Tibial artery (tissue), 4 donors: ENCODE data around the gene MED9.
"Not testable (repeated sequence)": the region's sequence is repeated elsewhere in the genome, so short reads cannot be mapped to it uniquely, and the experiment has no call there.

Experiments
- DNase-seq, 2 donors: peaks; one replicate each; pipeline ENCODE4 v3.0.0-alpha.2; 2019
- H3K27ac ChIP-seq, 2 donors: fragments of 200-600 bp; sonication (generic) in 1 of 2; 1 replicate in 1 of 2; 2 replicates in 1 of 2; pipeline ENCODE4 v1.5.1; 2018 to 2019; ENCODE audit warnings: mild to moderate bottlenecking in 1 of 2
- H3K27me3 ChIP-seq, 2 donors: fragments of 200-600 bp; sonication (generic) in 1 of 2; one replicate each; pipeline versions ENCODE4 v1.5.1 to v1.6.0; 2016 to 2019
- H3K36me3 ChIP-seq, 3 donors: fragments of 200-600 bp; sonication (generic) in 2 of 3; one replicate each; pipeline ENCODE4 v1.5.1; 2016 to 2019; ENCODE audit warnings: mild to moderate bottlenecking in 2 of 3
- H3K4me1 ChIP-seq, 4 donors: fragments of 200-600 bp; sonication (generic) in 2 of 4; 1 replicate in 3 of 4; 2 replicates in 1 of 4; pipeline ENCODE4 v1.5.1; 2016 to 2019
- H3K4me3 ChIP-seq, 2 donors: fragments of 200-600 bp; sonication (generic) in 1 of 2; 1 replicate in 1 of 2; 2 replicates in 1 of 2; pipeline ENCODE4 v1.5.1; 2018 to 2019; ENCODE audit warnings: mild to moderate bottlenecking in 2 of 2
- H3K9me3 ChIP-seq, 3 donors: fragments of 200-600 bp; sonication (generic) in 1 of 3; one replicate each; pipeline ENCODE4 v1.5.1; 2016 to 2019
- CTCF ChIP-seq, 2 experiments: fragments of 200-600 bp in 1 of 2; fragments of 450-650 bp in 1 of 2; IDR thresholded peaks; one replicate each; pipeline ENCODE4 v1.5.1; 2017 to 2019; ENCODE audit warnings: antibody characterized with exemption in 2 of 2, mild to moderate bottlenecking in 1 of 2, moderate library complexity in 1 of 2
- intact Hi-C: fragments of 100-400 bp; cut with DNase I; formaldehyde crosslinking; loops from one replicate; pipeline ENCODE4 v1.15.0; 2023; ENCODE audit warnings: low total_unique reads

Gene MED9

GRCh38 chr17:17476865-17477467, at the start of gene MED9:
MED9 (plus strand) TSS chr17:17477000; CDS start chr17:17477042, 42 bp downstream.
- Histone ChIP-seq H3K9me3 (no peaks in the 10 kb centered on the region), H3K4me1 (peaks cover 0 to 30% (median 20%) of the 10 kb centered on the region in 4 donors), H3K27me3 (no peaks in the 10 kb centered on the region), H3K4me3 (peak within 1 kb of the TSS; percentile 78 to 97), H3K36me3 (peaks cover 0 to 8% (median 4%) of the 10 kb centered on the region in 3 donors), H3K27ac (peak within 1 kb of the TSS; percentile 84 to 94)
- intact Hi-C loops: no loop called here
- peak in 1 of 2 experiments; percentile 15 for TF ChIP-seq CTCF (IDR thresholded peaks at IDR 0.05)
- peak; percentile 90 to 94 for DNase-seq

- H3K4me3 ChIP-seq: no peak overlapping the region
- H3K27me3 ChIP-seq: peaks cover 0 to 8% of the 10 kb centered on the region in 2 donors
- TF ChIP-seq CTCF (IDR thresholded peaks at IDR 0.05): no peak
- no peak overlapping the region for H3K27ac ChIP-seq
- intact Hi-C loops: no loop called here
- no peak for DNase-seq
- H3K9me3 ChIP-seq: no peaks in the 10 kb centered on the region
- H3K4me1 ChIP-seq: peaks cover 0 to 3% (median 0%) of the 10 kb centered on the region in 4 donors
- H3K36me3 ChIP-seq: no peaks in the 10 kb centered on the region
Observed at GRCh38 chr17:17429222-17429621, 47.6 kb upstream of the MED9 start.

- H3K27ac ChIP-seq, H3K36me3 ChIP-seq, H3K4me1 ChIP-seq, H3K4me3 ChIP-seq, intact Hi-C loops, DNase-seq, H3K9me3 ChIP-seq: not testable (repeated sequence)
- H3K27me3 ChIP-seq: peaks cover 0 to 12% of the 10 kb centered on the region in 2 donors
Observed at GRCh38 chr17:17430924-17431323, 45.9 kb upstream of the MED9 start.

- Histone ChIP-seq H3K4me3 (no peak overlapping the region), H3K36me3 (no peaks in the 10 kb centered on the region), H3K27ac (no peak overlapping the region), H3K9me3 (no peaks in the 10 kb centered on the region), H3K4me1 (no peaks in the 10 kb centered on the region), H3K27me3 (peaks cover 0 to 19% of the 10 kb centered on the region in 2 donors)
- no peak for TF ChIP-seq CTCF (IDR thresholded peaks at IDR 0.05)
- intact Hi-C loops: no loop called here
- DNase-seq: no peak
Observed at GRCh38 chr17:17431605-17432004, 45.2 kb upstream of the MED9 start.

- no peak for DNase-seq
- Histone ChIP-seq H3K9me3 (no peaks in the 10 kb centered on the region), H3K36me3 (no peaks in the 10 kb centered on the region), H3K4me3 (no peak overlapping the region), H3K4me1 (no peaks in the 10 kb centered on the region), H3K27ac (no peak overlapping the region), H3K27me3 (peaks cover 0 to 26% of the 10 kb centered on the region in 2 donors)
- no peak for TF ChIP-seq CTCF (IDR thresholded peaks at IDR 0.05)
- intact Hi-C loops: no loop called here
Observed at GRCh38 chr17:17433000-17433703, 43.6 kb upstream of the MED9 start.

GRCh38 chr17:17434477-17434876, 42.3 kb upstream of the MED9 start:
- H3K27me3 ChIP-seq: peaks cover 0 to 26% of the 10 kb centered on the region in 2 donors
- no peaks in the 10 kb centered on the region for H3K9me3 ChIP-seq
- no peak for DNase-seq
- TF ChIP-seq CTCF (IDR thresholded peaks at IDR 0.05): no peak
- no peaks in the 10 kb centered on the region for H3K4me1 ChIP-seq
- H3K27ac ChIP-seq: no peak overlapping the region
- H3K4me3 ChIP-seq: no peak overlapping the region
- intact Hi-C loops: no loop called here
- H3K36me3 ChIP-seq: no peaks in the 10 kb centered on the region
